Mesenteric fat pad (tissue), 1 donor: ENCODE measurements around the gene CDKN2C. TPM values are rescaled to one million over a fixed set of nuclear protein-coding genes. Genes with fewer than 3 reads are reported as not detected.
"Not testable (repeated sequence)": the region's sequence is repeated elsewhere in the genome, so short reads cannot be mapped to it uniquely, and the experiment has no call there.

ENCODE experiments used
- DNase-seq: peaks from one replicate; pipeline ENCODE4 v3.0.0-alpha.2; 2020; ENCODE audit warnings: low spot score
- total RNA-seq: library from RNA; stranded (reverse); fragmentation: NEBNext Ultra II Directional; extraction: Animal tissue kit (Norgen Biotek cat#: 25700); gene quantifications from one replicate; pipeline ENCODE4 v1.2.1, GENCODE V29; 2021
- donor health status: DM: yes; HTN: yes; CAD: no.

CDKN2C gene
- total RNA-seq, 1 donor from 2014 or later, result 33.1 TPM

DNA sequence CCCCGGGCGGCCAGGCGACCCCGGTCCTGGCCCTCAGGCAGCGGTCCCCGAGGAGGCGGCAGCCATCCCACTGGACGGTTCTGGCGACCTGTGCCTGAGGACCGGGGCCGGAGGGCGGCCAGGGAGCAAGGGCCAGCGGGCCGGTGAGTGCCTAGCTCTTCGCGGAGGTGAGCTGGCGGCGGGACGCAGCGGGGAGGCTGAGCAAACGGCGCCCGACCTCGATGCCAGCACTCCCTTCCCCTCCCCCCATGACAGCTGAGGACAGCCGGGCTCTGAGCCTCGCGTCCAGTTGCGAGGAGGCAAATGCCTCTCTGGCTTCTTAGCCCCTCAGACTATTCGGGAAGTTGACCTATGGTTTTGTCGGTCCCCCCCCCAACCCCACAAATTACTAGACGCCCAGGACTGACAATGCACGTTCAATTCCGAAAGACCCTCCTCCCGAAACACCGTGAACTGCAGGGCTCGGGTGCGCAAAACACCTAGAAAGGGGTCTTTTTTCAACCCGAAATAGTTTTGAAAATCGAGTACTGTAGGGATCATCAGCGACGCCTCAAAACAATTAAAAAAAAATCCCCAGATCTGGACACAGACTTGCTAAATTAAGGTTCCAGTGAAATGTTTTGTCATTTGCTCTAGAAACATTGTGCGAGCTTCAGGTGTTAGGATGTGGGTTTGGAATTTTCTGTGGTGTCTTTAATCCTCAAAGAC, 8.3 kb downstream of the CDKN2C start:
- DNase-seq, result no peak

DNA sequence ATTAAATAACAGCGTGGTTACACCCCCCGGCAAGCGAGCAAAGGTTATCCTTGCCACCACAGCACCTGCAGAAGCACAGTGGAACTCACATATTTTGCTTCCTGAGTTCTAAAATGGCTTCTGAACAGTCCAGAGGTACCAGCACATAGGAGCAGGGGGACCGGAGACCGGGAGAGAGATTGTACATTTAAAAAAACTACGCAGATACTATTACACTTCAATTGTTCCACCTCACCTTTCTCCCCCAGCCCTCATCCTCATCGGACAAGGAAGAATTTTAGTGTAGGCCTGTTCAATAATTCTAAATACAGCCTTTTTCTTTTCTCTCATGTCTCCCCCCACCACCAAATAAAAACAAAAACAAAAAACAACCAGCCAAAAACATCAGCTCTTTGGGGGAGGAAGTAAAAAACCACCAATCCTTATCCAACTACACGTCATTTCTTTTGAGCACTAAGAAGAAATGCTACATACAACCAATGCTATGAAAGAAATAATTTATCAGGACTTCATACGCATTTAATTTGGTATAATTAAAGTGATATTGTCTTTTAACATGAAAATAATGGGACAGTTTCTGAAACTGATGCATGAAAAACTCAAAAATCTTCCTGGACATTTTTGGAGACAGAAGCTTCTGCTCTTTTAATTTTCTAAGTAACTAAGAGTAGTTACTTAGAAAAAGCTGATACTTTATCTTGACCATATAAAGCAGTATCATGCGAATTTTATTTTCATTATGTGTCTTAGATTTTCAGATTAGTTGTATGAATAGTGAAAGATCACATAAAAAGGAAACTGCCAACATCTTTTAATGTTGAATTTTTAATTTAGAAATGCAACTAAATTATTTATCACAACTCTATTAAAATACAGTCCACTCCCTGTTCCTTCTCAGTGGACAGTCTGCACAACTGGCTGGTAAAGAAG, 9.1 kb downstream of the CDKN2C start:
- no peak for DNase-seq

- no peak for DNase-seq
Observed at GRCh38 chr1:50979937-50980336, 9.9 kb downstream of the CDKN2C start.

DNA sequence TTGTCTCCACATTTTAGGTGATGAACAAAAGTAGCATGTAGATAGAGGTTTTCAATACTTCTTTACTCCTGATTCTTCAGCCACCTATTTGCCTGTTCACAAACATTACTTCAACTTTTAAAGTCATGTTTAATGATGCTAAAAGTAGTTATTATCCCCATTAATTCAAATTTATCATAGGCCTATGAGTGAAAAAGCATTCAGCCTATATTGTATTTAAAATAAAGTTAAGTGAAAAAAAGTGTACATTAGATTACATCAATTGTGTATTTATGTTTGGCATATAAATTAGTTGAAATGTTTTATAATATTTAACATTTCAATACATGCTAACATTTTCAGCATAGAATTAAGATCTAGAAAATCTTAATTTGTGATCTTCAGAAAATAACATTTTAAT, 10.5 kb downstream of the CDKN2C start:
- DNase-seq, result no peak

- no peak for DNase-seq
Observed at GRCh38 chr1:50981741-50982140, 11.7 kb downstream of the CDKN2C start.

DNA sequence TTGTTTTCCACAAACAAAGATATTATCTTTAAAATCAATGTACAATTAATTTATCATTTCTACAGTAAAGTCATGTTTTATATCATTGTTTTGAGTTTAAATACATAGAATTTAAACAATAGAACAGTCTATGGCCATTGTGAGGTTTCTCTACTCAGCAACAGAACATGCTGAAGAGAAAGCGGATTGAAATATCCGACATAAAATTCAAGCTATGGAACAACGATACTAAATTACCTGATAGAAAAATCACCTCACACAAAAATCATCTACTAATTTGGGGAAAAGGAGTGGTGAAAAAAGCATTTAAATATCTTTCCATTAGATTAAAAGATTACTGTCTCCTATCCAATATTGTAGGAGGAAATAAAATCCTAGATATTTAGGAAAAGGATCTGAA, 12.6 kb downstream of the CDKN2C start:
- DNase-seq, result no peak

DNA sequence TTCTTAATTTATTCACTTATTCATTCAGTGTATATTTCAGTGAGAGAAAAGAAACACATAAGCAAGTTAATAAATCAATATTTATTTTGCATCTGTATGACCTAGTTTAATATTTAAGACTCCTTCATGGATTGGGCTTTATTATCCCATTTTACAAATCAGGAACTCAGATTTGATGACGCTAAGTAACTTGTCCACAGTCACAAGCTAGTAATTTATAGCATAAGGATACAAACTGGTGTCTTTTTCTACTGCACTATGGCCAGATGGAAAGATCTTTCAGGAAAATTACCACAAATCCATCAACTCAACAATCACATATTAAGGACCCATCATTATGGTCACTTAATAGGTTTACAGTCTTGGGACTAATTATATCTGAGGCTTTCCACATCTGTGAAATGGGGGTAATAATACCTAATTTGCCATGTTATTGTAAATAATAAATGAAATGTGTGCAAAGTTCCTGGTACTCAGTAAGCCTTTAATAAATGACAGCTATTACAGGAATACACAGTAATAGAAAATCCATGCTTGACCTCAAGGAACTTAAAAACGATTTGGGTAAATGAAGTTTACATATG, 13.3 kb downstream of the CDKN2C start:
- DNase-seq, result no peak

GRCh38 chr1:50985094-50985493, 15.0 kb downstream of the CDKN2C start:
- DNase-seq, result no peak

GRCh38 chr1:50986653-50987052, 16.6 kb downstream of the CDKN2C start:
- no peak for DNase-seq

DNA sequence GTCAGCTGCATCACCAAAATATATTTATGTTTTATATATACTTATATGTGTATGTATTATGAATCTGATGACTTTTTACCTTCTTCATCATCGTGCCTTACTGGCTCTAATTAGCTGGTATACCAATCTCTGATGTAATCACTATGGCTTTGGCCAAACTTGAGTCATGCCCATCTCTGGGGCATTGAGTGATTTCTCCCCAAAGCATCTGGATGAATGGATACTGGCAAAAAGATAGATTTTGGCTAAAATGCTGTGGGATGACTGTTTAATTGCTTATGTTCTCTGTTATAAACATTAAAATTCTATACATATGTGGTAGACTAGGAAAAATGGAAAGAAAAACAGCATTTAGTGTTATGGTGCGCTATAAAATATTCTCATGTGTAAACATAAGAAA, 19.6 kb downstream of the CDKN2C start:
- no peak for DNase-seq

- no peak for DNase-seq
Observed at GRCh38 chr1:50992532-50993318, 22.7 kb downstream of the CDKN2C start.

DNA sequence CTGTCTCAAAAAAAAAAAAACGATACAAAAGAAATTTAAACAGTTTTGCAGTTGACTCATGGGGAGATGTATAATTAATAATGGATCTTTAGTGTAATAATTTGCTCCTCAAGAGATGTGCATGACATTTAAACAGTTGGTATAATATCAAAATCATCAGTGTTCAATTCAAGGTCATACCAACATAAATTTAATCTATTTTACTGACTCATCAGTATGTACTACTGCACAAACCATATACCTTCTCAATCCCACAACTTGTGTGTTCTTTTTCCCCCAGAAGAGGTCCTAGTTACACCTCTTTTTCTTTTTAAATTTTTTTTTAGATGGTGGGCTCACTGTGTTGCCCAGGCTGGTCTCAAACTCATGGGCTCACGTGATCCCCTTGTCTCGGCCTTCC, 23.6 kb downstream of the CDKN2C start:
- no peak for DNase-seq

DNA sequence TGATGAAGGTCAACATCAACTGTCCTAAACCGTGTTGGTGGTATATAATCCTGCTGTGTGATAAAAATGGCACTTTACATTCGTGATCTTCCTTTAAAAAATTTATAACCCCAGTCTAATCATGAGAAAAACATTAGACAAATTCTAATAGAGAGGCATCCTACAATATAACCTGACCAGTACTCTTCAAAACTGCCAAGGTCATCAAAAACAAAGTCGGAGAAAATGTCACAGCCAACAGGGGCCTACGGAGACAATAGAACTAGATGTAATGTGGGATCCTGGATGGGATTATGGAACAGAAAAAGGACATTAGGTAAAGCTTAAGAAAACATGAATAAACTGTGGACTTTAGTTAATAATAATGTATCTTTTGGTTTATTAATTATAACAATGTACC, 25.0 kb downstream of the CDKN2C start:
- no peak for DNase-seq

GRCh38 chr1:50995651-50996050, 25.6 kb downstream of the CDKN2C start:
- no peak for DNase-seq

GRCh38 chr1:50996083-50996482, 26.0 kb downstream of the CDKN2C start:
- DNase-seq, result no peak

GRCh38 chr1:50999375-50999774, 29.3 kb downstream of the CDKN2C start:
- not testable (repeated sequence) for DNase-seq

GRCh38 chr1:51000160-51000559, 30.1 kb downstream of the CDKN2C start:
- DNase-seq, result no peak

GRCh38 chr1:51000651-51001050, 30.6 kb downstream of the CDKN2C start:
- DNase-seq, result no peak

- DNase-seq, result no peak
Observed at GRCh38 chr1:51002516-51002915, 32.5 kb downstream of the CDKN2C start.

GRCh38 chr1:51005549-51005948, 35.5 kb downstream of the CDKN2C start:
- not testable (repeated sequence) for DNase-seq

DNA sequence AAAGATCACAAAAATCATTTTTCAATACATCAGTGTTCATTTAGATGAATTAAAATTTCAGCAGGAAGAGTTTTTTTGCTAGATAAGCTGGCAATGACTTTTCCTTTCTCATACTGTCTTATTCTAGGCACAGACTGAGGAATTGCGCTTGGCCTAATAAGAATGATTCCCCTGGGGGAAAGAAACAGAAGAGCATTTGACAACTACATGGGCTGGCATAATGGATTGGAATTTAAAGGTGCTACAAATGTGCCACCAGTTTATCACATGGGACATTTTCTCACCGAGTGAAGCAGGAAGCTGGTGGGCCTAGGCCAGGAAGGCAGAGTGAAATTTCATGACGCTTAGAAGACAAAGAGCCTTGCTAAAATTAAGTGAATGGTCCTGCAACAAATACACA, 39.3 kb downstream of the CDKN2C start:
- DNase-seq, result no peak
